ENCODE measurements around the gene EPM2A.
A peak's percentile ranks its signal among the peaks of the same experiment; 100 is the strongest.

EPM2A gene

DNA sequence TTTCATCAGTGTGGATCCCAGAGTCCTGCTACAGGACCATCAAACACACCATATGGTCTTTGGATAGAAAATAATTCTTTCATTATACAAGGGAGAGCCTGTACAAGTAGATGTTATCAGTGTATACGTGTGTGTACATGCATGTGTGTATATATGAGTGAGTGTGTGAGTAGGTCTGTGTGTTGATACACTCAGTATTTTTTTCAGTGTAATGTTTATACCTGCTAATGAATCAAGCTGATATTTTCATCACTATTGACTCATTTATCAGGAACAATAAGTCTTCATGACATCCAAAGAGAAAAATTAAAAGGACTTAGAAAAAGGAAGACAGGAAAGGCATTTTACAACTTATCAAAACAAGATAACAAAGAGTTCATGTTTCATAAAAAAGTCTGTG lies 66.5 kb downstream of the EPM2A start:
- DNase-seq, result no peak

DNA sequence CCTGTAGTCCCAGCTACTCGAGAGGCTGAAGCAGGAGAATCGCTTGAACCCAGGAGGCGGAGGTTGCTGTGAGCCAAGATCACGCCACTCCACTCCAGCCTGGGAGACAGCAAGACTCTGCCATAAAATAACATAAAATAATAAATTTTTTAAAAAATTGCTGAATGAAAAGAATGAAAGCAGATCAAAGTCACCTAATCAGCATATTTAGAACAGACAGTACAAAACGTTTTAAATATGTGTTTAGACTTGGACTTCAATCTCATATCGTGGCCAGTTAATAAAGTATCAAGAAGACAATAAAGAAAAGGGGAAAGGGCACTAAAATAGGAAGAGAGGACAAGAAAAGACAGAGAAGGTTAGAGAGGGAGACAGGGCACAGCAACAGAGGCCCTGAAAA lies 74.6 kb downstream of the EPM2A start:
- no peak for DNase-seq

DNA sequence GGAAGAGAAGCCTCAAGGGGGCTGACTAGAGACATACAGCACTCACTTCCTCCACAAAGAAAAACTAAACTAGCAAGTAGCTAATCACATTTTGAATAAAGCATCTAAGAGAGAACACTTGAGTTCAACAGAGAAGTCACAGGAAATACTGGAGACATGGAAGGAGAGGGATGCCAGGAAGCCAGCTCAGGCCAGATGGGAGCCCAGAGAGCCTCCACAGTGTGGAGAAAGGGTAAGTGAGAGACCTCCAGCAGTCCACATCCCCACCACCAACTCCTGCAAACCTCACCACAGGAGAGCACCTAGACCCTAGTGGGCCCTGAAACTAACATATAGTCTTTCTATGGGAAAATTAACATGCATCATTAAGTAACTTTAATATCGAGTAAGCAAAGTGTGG lies 79.2 kb downstream of the EPM2A start:
- DNase-seq, result no peak

DNA sequence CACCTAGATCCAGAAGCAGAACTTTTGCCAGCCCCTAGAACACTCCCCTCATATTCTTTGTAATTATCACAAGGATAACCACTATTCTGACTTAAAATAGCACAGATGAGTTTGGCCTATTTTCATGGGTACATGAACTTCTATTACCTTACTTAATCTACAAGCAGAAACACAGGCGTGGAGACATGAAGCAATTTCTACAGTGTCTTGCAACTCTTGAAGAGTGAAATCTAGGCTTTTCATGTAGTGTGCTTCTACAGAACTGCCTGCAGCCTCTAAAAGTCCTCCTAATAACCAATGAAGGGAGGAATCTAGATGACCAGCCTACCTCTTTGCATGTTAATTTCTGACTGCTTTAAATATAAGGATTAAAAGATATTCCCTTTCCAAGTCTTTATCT lies 82.7 kb downstream of the EPM2A start:
- DNase-seq, result no peak

DNA sequence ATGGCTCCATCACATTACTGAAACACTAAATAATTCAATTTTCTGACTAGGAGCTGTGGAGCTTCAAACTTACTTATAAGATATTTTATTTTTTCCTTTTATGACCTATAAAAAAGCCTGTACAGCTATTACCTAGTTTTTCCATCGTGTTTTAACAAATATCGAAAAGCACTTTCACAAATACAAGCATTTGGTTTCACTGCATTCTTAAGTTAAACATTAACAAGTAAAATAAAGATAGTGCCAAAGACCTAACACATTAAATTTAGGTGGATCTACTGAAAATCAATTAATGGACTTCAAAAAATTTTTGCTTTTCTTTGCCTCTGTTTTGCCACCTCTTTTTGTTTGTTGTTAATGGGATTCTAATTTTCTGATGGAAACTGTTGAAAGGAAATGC lies 83.3 kb downstream of the EPM2A start:
- DNase-seq, result no peak

DNA sequence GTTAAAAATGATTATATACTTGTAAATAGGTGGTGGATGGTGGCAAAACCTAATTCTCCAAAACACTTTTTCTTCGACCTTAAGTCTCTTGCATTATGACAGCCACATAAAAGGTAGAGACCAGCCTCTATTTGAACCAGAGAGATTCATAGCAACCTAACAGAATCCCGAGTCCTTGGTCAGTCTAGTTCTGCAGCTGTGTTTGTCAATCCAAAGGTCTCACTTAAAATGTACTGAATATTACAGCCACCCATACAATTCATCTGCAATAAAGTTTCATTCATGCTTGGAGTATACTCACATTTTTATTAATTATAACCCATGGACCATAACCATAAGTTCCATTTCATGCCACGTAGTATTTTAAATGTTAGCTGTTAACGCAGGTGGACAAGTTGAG lies 87.2 kb downstream of the EPM2A start:
- DNase-seq, result no peak

DNA sequence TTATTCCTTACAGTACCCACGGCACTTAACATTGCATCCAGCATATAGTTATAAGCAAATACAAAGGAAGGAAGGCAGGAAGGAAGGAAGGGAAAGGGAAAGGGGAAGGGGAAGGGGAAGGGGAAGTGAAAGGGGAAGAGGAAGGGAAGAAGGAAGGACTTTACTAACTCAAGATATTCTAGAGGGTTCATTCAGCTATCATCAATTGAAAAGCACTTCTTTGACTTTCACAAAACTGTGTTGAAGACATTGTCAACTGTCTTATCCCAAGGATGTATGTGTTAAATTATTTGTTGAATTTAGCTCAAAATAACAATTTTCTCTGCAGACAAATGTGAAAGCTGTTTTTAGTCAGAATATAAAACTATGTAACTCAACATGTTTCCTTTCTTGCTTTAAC lies 87.7 kb downstream of the EPM2A start:
- no peak for DNase-seq

DNA sequence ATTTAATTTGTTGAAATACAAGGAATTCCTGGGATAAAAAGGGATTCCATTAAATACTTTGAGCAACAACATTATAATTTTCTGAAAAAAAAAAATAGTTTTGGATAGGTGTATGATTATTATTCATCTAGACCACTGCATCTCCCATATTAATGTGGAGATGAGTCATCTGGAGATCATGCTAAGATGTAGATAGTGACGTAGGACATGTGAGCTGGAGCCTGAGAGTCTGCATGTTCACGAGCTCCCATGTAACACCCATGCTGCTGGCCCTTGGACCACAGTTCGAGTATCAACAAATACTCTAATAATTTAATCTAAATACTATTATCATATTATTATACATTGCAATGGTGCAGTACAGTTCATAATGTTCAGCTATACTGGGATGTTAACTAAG lies 91.6 kb downstream of the EPM2A start:
- DNase-seq, result no peak

DNA sequence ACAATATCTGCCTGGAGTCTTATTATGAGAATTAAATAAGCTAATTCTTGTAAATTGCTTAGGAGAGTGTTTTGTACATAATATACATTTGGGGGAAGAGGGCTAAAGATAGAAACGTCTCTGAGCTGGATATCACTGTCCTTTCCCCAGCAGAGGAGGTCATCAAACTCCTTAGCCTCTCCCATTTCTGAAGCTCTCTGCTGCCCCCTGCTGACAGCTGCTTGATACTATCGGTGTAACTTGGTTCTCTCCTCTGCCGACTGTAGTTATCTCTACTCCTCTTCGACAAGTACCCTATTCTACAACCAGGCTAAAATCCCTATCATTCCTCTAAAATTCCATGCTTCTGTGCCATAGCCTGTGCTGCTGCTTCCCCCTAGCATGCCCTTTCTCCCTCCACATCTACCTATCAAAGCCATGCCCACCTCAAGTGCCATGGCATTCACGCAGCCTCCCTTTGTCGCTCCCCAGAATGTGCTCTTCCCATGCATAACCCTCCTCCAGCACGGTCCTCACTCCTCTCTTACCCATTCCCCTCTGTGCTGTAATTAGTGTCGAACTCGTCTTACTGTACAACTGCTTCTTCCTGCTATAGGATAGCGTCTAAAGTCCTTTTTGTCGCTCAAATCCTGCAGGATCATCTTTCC lies 101.2 kb downstream of the EPM2A start:
- peak; percentile 73 to 78 for DNase-seq

DNA sequence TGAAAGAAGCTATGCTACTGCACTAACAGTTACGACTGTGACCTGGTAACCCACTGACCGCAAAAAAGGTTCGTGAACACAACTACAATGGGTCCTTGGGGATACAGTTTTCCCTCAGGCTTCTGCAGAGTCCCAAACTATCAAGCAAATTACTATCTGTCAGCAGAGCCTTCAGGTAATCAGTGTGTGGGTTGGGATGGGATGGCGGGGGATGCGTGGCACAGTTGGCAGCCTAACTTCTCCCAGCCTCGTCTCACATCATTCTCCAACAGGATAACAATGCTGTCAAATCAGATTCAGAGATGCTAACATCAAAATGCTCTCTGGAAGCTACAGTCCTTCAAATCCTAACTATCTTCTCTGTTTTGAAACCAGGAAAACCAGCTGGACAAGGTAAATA lies 102.3 kb downstream of the EPM2A start:
- no peak for DNase-seq

DNA sequence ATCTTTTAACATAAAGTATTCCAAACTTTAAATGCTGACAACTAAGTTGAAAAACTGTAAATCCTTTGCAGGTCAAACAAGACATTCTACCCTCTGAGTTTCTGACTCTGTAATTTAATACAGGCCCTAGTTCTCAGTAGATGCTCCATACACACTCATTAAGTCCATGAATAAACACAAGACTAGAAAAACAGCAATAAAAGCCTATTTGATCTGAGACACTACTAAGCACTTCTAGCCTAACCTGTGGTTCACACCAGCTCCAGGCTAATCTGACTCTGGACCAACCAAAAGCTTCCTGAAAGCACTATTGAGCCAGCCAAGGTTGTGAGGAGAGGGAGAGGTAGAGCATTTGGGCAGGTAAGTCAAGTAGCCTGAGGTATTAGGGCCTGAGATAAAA lies 103.9 kb downstream of the EPM2A start:
- no peak for DNase-seq

DNA sequence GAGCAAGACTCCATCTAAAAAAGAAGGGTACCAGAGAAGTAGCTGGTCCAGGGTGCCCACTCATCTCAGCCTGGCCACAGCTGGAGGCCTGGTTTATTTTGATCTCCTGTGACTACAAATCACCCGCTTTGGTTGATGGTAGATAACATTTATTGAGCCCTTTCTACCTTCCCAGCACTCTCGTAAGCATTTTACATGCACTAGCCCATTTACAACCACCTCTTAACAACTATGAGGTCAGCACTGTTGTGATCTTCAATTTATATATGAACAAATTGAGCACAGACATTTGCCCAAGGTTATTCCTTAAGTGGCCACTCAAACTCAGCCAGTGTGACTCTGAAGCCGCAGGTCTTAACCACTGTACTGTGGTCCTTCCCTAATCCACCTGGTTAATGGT lies 104.7 kb downstream of the EPM2A start:
- DNase-seq, result no peak

DNA sequence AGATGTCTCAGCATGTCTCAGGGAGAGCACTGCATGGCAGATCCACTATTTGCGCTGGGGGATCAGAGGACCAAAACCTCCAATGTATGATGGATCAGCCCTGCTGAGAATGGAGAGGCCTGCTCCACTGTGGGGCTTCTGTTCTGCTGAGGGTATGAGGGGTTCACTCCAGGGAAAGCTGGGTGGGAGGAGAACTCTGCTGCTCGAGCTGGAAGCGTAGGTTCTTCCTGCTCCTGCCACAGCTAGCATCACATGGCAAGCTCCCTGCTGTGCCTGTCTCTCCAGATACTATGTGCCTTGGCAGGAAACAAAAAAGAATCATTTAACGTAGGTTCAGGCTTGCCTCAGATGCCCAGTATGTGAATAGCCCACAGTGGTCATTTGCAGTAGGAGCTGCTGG lies 105.8 kb downstream of the EPM2A start:
- DNase-seq, result no peak

DNA sequence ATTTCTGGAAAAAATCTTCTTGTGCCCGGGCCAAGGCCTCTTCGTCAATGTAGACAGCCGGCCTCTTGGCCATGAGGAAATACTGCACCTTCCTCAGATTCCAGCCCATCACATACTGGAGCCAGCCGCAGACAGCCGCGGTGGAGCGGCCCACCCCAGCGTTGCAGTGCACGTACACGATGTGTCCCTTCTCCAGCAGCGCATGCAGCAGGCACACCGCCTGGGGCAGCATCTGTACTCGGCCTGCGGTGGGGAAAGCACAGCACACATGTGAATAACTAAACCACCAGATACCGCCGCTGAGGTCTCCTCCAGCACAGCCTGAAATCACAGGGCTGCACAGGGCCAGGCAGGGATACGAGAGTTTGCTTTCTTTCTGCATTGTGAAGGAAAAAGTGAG lies 107.9 kb downstream of the EPM2A start:
- no peak for DNase-seq

DNA sequence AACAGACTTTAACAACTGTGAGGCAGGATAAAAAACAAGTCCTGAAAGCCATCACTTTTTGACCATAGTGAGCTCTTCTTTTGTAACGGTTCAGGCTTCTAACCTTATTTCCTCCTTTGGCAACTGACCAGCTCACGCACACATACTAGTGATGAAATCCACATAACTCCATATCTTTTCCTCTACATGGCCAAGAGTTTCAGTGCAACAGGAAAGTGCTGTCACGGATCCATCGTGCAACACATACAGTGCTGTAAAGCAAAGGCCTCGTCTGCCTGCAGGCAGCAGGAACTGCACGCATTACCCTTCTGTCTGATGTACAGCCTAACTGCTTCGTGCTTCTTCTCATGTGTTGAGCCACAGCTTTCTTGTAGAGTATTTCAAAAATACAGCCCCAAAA lies 108.5 kb downstream of the EPM2A start:
- DNase-seq, result no peak

DNA sequence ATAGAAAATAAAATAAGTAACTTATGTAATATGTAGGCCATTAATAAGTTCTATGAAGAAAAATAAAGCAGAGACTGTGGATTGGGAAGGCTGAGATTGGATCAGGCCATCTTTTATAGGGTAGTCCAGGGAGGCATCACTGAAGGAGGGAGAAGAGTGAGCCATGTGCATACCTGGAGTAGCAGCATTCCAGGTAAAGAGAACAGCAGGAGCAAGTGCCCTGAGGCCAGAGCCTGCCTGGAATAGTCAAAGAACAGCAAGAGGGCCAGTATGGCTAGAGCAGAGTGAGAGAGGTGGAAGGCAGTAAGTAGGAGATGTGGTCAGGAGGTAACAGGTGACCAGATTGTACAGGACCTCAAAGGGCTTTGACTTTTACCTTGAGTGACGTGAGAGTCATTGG lies 112.1 kb downstream of the EPM2A start:
- DNase-seq, result no peak

DNA sequence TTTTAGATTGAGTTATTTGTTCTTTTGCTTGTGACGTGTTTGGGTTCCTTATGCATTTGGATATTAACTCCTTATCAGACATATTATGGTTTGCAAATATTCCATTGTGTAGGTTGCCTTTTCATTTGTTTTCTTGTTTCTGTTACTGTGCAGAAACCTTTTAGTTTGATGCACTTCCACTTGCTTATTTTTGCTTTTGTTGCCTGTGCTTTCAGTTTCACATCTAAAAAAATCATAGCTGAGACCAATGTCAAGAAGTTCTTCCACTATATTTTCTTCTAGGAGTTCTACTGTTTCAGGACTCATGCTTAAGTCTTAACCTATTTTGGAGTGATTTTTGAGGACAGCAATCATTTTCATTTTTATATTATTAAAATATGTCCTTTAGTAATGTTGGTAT lies 113.5 kb downstream of the EPM2A start:
- DNase-seq, result no peak

DNA sequence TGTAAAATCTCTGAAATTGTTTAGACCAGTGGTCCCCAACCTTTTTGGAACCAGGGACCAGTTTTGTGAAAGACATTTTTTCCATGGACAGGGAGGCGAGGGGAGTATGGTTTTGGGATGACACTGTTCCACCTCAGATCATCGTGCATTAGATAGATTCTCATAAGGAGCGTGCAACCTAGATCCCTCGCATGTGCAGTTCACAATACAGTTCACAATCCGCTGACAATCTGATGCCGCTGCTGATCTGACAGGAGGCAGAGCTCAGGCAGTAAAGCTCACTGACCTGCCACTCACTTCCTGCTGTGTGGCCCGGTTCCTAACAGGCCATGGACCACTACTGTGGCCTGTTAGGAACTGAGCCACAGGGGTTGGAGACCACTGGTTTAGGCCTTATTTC lies 115.2 kb downstream of the EPM2A start:
- DNase-seq, result no peak

DNA sequence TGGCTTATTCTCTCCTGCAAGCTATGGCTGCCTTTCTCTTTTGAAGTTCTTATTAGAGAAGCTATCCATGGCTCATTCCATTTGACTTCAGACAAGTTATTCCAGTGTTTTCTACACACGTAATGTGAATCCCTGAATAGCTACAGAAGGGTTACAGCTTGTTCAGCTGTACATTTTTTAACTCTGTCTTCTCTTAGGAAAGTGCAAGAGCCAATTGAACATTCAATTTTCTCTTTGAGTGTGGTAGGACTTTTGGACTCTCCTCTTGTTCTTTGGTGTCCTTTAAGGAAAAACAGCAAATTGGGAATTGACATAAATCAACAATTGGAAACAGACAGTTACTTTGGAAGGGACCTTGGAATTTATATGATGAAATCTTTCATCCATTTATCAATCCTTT lies 125.8 kb downstream of the EPM2A start:
- DNase-seq, result no peak

DNA sequence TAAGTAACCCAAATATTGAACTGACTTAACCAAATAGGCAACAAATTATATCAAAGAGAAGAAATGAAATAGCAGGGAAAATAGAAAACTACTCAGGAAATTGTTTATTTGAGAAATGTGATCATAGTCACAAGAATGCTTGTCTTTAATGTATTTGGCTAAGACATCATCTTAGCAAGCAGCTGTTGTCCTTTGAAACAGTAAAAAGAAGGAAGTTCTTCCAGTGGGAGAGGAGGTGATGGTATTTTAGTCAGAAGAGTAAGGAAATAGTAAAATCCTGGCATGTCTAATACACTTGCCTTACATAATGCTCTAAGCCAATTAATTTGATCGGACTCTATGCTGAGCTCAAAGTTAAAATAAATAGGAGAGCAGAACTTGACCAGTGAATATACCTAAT lies 126.5 kb downstream of the EPM2A start:
- no peak for DNase-seq

DNA sequence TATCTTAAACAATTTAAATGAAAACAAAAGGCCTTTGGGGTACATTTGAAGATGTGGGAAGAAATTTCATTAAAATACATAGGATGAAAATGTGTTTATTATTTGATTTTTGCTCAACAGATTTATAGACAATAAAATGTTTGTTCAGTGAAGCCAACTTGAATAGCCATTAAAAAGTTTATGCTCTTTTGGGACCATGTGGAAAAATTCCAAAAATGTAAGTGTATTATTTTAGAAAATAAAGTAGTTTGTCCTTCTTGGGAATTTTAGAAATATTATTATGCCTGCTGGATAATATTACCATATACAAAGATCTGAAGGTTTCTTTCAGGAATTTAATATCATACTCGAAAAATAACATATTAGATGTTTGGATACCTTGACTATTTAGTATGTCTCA lies 131.3 kb downstream of the EPM2A start:
- DNase-seq, result no peak

DNA sequence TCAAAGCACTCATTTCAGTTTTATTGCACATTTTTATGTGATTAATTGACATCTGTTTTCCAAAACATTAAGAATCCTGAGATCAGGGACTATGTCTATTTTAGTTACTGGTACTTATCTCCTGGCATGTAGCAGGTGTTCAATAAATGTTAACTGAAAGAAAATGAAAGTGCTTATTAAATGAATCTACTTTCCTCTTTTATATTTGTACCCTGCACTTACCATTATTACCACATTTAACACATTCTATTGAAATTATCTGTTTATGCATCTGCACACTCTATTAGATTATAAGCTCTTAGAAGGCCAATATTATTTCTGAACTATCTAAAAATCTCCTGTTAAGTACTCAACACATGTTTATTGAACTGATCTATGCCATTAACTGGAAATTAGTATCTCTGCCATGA lies 131.9 kb downstream of the EPM2A start:
- DNase-seq, result no peak

DNA sequence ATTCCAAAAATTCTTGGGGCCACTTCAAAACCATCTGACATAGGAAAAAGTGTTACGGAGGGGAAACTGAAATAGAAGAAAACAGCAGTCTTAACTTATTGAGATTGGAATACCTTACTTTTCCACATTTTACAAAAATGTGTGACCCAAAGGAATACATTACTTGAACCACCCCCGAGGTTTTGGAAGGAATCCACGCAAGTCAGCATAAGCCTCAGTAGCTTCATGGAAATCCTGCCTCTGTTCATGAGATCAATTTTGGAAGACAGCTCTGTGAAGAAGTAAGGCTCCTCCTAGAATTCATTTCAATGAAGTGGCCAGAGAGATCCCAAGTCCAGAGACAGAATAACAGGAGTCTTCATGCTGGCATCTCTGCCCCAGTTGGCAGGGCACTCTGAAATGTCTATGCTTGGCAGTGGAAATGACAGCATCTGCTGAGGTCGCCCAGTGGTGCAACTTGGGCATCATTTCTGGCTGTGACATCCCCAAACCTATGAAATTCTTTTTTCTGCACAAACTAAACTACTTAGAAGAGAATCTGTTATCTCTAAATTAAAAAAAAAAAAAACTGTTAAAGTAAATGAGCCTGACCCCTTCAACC lies 132.5 kb downstream of the EPM2A start:
- no peak for DNase-seq

DNA sequence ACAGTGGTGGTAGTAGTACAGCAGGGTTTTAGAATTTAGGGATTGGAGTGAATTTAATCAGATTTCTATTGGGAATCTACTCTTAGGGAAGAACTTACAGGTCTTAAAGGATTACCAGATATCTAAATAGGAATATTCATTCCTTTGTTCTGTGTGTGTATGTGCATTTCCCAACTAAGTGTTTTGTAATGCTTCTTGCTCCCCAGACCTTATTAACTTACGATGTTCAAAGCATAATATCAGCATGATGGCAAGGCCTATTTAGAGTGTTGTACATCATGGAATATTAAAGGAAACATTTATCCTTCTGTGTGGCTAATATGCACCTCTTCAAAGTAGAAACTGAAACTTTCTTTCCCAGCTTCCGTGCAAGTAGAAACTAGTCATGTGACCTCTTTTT lies 133.9 kb downstream of the EPM2A start:
- no peak for DNase-seq

DNA sequence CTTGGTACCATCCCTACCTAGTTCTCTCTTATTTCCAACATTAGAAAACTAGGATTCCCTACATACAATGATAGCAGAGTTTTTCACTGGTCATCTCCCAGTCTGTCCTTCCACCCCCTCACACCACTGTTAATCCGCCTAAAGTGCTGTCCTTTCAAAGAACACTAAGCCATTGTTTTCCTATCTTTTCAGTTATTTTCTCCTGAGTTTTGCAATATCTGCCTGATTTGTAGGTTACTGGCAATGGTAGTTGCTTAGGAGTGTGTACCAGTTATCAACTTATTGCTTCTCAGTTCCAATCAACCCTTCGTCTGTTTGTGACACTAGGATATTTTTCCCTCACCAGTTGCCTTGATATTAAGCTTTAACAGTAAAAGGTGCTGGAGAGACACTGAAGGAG lies 135.0 kb downstream of the EPM2A start:
- no peak for DNase-seq

DNA sequence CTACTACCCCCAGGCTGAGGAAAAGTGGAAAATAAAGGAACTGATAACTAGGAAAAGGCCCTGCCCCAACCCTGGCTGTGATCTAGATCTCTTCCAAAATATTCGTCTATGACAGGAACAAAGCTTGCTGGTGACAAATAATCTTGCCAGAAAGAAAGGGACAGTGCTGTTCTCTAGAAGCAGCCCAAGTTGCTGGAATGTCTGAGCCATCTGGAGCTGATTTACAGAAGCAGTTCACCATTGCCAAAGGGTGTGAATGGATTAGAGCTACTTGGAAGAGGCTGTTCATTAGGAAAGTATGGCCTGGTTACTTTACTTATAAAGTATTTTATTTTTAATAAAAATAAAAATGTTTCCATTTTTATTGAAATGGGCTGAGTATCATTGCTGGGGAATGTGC lies 146.3 kb downstream of the EPM2A start:
- no peak for DNase-seq

All from activated CD4-positive, alpha-beta T cell treated with anti-CD3 and anti-CD28 coated beads, Interleukin-2, amount 50 U/mL, for 4 hours (primary cell).